Mesendoderm (in vitro differentiated cells): ENCODE data around the gene DDX23.

Experiments
- DNase-seq: peaks from one replicate; pipeline ENCODE4 v3.0.0; 2013
- H2AK5ac ChIP-seq: 2 replicates; pipeline ENCODE4 v1.6.1; 2013; ENCODE audit warnings: low read length, inconsistent platforms
- H2BK120ac ChIP-seq: 2 replicates; pipeline ENCODE4 v1.6.1; 2013; ENCODE audit warnings: low read depth, mild to moderate bottlenecking, low read length, moderate library complexity, mixed read lengths
- H2BK15ac ChIP-seq: replicated peaks from 2 replicates; pipeline ENCODE4 v1.6.1; 2013; ENCODE audit warnings: low read depth, mild to moderate bottlenecking, moderate library complexity
- H2BK5ac ChIP-seq: 2 replicates; pipeline ENCODE4 v1.6.1; 2013; ENCODE audit warnings: low read length, inconsistent platforms
- H3K18ac ChIP-seq: 2 replicates; pipeline ENCODE4 v1.6.1; 2013; ENCODE audit warnings: mild to moderate bottlenecking, low read length, mixed read lengths
- H3K23ac ChIP-seq: one replicate; pipeline ENCODE4 v1.6.1; 2013; ENCODE audit warnings: low read length
- H3K27ac ChIP-seq: 2 replicates; pipeline ENCODE4 v1.5.1; 2013; ENCODE audit warnings: low read depth, mild to moderate bottlenecking, inconsistent platforms, low read length, moderate library complexity
- H3K27me3 ChIP-seq: 2 replicates; pipeline ENCODE4 v1.6.1; 2013; ENCODE audit warnings: low read length, control low read depth, mild to moderate bottlenecking, inconsistent platforms; ENCODE audit not compliant: insufficient read depth, poor library complexity
- H3K36me3 ChIP-seq: 2 replicates; pipeline ENCODE4 v1.6.1; 2013; ENCODE audit warnings: low read length, inconsistent platforms; ENCODE audit not compliant: control insufficient read depth, insufficient read depth
- H3K4ac ChIP-seq: one replicate; pipeline ENCODE4 v1.6.1; 2013; ENCODE audit warnings: low read depth, mild to moderate bottlenecking, low read length, moderate library complexity
- H3K4me1 ChIP-seq: 2 replicates; pipeline ENCODE4 v1.6.1; 2013; ENCODE audit warnings: low read depth, low read length, inconsistent platforms; ENCODE audit not compliant: control insufficient read depth
- H3K4me2 ChIP-seq: 2 replicates; pipeline ENCODE4 v1.6.1; 2013; ENCODE audit warnings: low read length
- H3K4me3 ChIP-seq: 2 replicates; pipeline ENCODE4 v1.5.1; 2013; ENCODE audit warnings: mild to moderate bottlenecking, low read length
- H3K56ac ChIP-seq: one replicate; pipeline ENCODE4 v1.6.1; 2013; ENCODE audit warnings: low read length
- H3K79me1 ChIP-seq: 2 replicates; pipeline ENCODE4 v1.6.1; 2013; ENCODE audit warnings: low read length, inconsistent platforms
- H3K79me2 ChIP-seq: 2 replicates; pipeline ENCODE4 v1.6.1; 2013; ENCODE audit warnings: mild to moderate bottlenecking, low read length; ENCODE audit not compliant: control insufficient read depth, insufficient read depth
- H3K9ac ChIP-seq: 2 replicates; pipeline ENCODE4 v1.6.1; 2013; ENCODE audit warnings: low read length, inconsistent platforms
- H4K5ac ChIP-seq: one replicate; pipeline ENCODE4 v1.6.1; 2013; ENCODE audit warnings: low read length
- H4K8ac ChIP-seq: one replicate; pipeline ENCODE4 v1.6.1; 2013; ENCODE audit warnings: low read depth, mild to moderate bottlenecking, control low read depth, low read length, moderate library complexity
- whole genome bisulfite sequencing: extraction: QIAGEN DNeasy Blood & Tissue Kit; methylation state at CpG from one replicate; pipeline ENCODE4 v1.1.7; 2013; ENCODE audit warnings: low lambda C conversion rate, missing lambda C conversion rate; ENCODE audit not compliant: insufficient coverage; ENCODE audit errors: extremely low coverage; 5-methylcytosine and 5-hydroxymethylcytosine counted together

DDX23 gene

DNA sequence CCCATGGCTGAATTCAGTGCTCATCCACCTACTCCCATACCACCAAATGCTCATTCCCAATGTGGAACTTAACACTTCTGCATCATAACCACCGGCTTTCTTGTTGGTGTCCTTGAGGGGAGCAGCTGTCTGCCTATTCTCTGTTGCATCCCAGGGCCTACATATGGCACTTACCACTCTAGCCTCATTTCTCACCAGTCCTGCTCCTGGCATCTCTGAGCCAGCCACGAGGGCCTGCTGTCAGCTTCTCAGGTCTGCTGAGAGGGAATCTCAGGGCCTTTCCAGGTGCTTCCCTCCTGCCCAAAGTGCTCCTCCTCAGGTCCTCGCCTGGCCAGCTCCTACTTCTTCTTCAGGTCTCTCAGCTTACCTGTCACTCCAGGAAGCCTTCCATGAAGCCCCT lies 37.7 kb upstream of the DDX23 start:
- DNase-seq = no peak
- no peak overlapping the region for H3K27ac ChIP-seq
- no CpG with 5 or more reads among the region's 3 CpGs for WGBS

DNA sequence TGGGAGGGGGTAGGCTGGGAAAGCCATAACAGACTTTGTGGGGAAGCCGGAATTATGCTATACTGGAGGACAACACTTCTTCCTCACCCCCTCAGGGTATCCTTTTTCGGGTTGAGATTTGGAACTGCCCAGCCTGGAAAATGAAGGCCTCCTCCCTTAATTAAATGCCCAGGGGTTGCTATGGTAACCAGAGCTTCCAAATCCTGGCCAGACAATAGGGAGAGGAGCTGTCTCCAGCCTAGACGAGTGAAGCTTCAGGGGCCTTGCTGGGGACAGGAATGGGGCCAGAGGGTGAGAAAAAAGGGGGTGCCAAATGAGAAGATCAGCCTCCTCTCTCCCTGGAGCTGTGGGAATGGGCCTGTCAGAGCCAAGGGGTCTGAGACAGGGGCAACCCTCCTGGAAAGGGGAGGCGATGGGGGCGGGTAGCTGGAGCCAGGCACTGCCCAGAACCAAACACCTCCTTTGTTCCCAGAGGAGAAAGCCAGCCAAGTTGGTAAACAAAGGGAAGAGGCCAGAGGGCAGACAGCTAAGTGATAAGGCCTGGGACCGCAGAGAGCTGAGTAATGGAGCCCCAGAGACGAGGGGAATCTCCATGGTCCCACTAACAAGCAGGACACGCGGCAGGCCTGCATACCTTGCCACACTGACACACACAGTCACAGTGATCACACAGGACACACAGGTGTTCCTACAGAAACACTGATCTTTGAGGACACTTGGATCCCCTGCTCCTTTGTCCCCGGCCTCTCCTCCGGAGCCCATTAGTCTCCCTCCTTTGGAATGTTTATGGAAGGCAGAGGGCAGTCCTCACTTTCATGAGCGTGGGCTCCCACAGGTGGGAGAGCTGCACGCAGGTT lies 31.6 kb upstream of the DDX23 start:
- Histone ChIP-seq H3K4me1 (peaks cover 21% of the 10 kb centered on the region), H3K79me1 (no peaks in the 10 kb centered on the region), H3K9ac (peak overlapping the region; percentile 62), H3K27ac (peak overlapping the region; percentile 27), H3K36me3 (no peaks in the 10 kb centered on the region), H2BK15ac (no peak overlapping the region), H3K27me3 (no peaks in the 10 kb centered on the region), H3K79me2 (no peaks in the 10 kb centered on the region), H4K8ac (no peak overlapping the region), H3K4ac (no peak overlapping the region), H2BK5ac (peak overlapping the region; percentile 95), H3K4me2 (peak overlapping the region; percentile 34), H2BK120ac (no peak overlapping the region), H3K18ac (no peak overlapping the region), H2AK5ac (peak overlapping the region; percentile 91), H4K5ac (no peak overlapping the region), H3K56ac (peak overlapping the region; percentile 85), H3K23ac (peak overlapping the region; percentile 89), H3K4me3 (no peak overlapping the region)
- WGBS = no CpG with 5 or more reads among the region's 13 CpGs
- peak; percentile 95 for DNase-seq

More for the DNA sequence above, 37.7 kb upstream of the DDX23 start:
- no peak overlapping the region for H3K4me3 ChIP-seq
- H3K27me3 ChIP-seq = no peaks in the 10 kb centered on the region
- H3K79me2 ChIP-seq = no peaks in the 10 kb centered on the region
- H3K4me1 ChIP-seq = no peaks in the 10 kb centered on the region
- H4K5ac ChIP-seq = no peak overlapping the region
- H2BK15ac ChIP-seq = no peak overlapping the region
- no peak overlapping the region for H3K4me2 ChIP-seq
- no peaks in the 10 kb centered on the region for H3K79me1 ChIP-seq
- H2BK5ac ChIP-seq = no peak overlapping the region
- no peak overlapping the region for H3K9ac ChIP-seq
- H3K36me3 ChIP-seq = no peaks in the 10 kb centered on the region
- no peak overlapping the region for H3K56ac ChIP-seq
- H2AK5ac ChIP-seq = no peak overlapping the region
- H2BK120ac ChIP-seq = no peak overlapping the region
- H3K23ac ChIP-seq = no peak overlapping the region
- H3K4ac ChIP-seq = no peak overlapping the region
- H4K8ac ChIP-seq = no peak overlapping the region
- H3K18ac ChIP-seq = no peak overlapping the region

DNA sequence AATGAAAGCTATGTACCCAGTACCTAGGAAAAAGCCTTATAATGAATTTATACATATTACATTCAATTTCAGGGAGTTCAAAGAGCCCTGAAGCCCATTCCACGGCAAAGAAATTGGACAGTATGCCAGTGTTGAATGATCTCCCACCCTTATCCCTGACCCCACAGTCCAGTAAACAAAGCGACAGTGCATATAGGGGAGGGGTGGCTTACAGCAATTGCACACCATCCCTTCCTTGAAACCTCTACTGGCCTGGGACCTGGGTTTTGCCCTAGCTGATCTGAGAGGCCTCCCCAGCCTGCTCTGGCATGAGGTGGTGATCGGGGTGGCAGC lies 31.0 kb upstream of the DDX23 start:
- peaks cover 21% of the 10 kb centered on the region for H3K4me1 ChIP-seq
- DNase-seq = no peak
- H3K18ac ChIP-seq = no peak overlapping the region
- WGBS = no CpG with 5 or more reads among the region's 3 CpGs
- peak overlapping the region; percentile 68 for H3K23ac ChIP-seq
- H4K5ac ChIP-seq = no peak overlapping the region
- peak overlapping the region; percentile 31 for H3K9ac ChIP-seq
- H3K27me3 ChIP-seq = no peaks in the 10 kb centered on the region
- H3K27ac ChIP-seq = peak overlapping the region; percentile 25
- no peaks in the 10 kb centered on the region for H3K79me2 ChIP-seq
- H3K79me1 ChIP-seq = no peaks in the 10 kb centered on the region
- H2BK120ac ChIP-seq = no peak overlapping the region
- no peak overlapping the region for H2BK15ac ChIP-seq
- H3K4me2 ChIP-seq = no peak overlapping the region
- H4K8ac ChIP-seq = no peak overlapping the region
- peak overlapping the region; percentile 91 for H2AK5ac ChIP-seq
- H3K4ac ChIP-seq = no peak overlapping the region
- H3K4me3 ChIP-seq = no peak overlapping the region
- peak overlapping the region; percentile 47 for H3K56ac ChIP-seq
- H3K36me3 ChIP-seq = no peaks in the 10 kb centered on the region
- peak overlapping the region; percentile 55 for H2BK5ac ChIP-seq

DNA sequence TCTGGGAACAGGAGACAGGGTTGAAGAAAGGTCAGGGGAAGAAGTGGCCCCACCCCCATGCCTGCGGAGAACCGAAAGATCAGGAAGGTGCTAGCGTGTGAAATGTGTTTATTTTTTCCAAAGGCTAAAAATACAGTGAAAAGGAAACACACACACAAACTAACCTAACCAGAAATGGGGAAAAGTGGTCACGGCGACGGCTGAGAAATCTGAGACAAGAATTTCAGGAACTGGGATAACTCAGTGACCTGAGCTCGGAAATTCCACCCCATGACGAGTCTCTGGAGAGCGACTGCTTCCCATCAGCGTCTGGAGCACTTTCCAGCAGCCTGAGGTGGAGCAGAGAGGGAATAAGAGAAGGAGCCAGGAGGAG lies 30.3 kb upstream of the DDX23 start:
- peak; percentile 74 for DNase-seq
- no peak overlapping the region for H3K4me3 ChIP-seq
- peak overlapping the region; percentile 66 for H3K4me2 ChIP-seq
- no CpG with 5 or more reads among the region's 10 CpGs for WGBS
- H4K5ac ChIP-seq = no peak overlapping the region
- H3K36me3 ChIP-seq = no peaks in the 10 kb centered on the region
- no peak overlapping the region for H3K18ac ChIP-seq
- peak overlapping the region; percentile 62 for H3K56ac ChIP-seq
- H3K4ac ChIP-seq = no peak overlapping the region
- peak overlapping the region; percentile 33 for H3K9ac ChIP-seq
- peaks cover 21% of the 10 kb centered on the region for H3K4me1 ChIP-seq
- no peaks in the 10 kb centered on the region for H3K79me2 ChIP-seq
- no peak overlapping the region for H2BK120ac ChIP-seq
- no peak overlapping the region for H2BK15ac ChIP-seq
- no peak overlapping the region for H4K8ac ChIP-seq
- H3K27me3 ChIP-seq = no peaks in the 10 kb centered on the region
- no peaks in the 10 kb centered on the region for H3K79me1 ChIP-seq
- no peak overlapping the region for H2AK5ac ChIP-seq
- no peak overlapping the region for H3K27ac ChIP-seq
- no peak overlapping the region for H2BK5ac ChIP-seq
- H3K23ac ChIP-seq = no peak overlapping the region

DNA sequence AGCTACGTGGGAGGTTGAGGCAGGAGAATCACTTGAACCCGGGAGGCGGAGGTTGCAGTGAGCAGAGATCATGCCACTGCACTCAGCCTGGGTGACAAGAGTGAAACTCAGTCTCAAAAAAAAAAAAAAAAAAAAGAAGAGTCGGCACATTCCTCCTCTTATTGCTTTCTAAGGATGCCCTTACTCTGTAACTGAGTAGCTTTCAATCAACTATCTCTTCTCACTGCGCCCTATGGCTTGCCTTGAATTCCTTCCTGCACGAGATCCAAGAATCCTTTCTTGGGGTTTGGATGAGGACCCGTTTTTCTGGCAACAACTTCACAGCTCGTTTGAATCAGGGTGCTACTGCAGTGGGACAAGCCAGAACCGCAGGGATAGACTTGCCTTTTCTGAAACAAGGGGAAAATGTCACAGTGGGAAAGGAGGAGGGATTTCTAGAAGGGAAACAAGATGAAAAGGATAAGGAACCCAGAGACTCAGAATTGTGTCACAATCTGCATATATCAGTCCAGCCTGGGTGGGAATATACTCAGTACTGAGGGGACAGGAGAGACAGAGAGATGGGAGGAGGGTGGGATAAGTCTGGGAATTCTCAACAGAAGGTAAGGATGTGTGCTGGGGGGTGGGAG lies 29.8 kb upstream of the DDX23 start:
- Histone ChIP-seq H3K56ac (peak overlapping the region; percentile 62), H2BK15ac (no peak overlapping the region), H3K18ac (no peak overlapping the region), H3K27ac (no peak overlapping the region), H3K79me1 (no peaks in the 10 kb centered on the region), H3K4me3 (no peak overlapping the region), H2BK5ac (no peak overlapping the region), H3K4me1 (peaks cover 21% of the 10 kb centered on the region), H2AK5ac (no peak overlapping the region), H4K5ac (no peak overlapping the region), H3K36me3 (no peaks in the 10 kb centered on the region), H4K8ac (no peak overlapping the region), H3K27me3 (no peaks in the 10 kb centered on the region), H3K9ac (peak overlapping the region; percentile 33), H3K4ac (no peak overlapping the region), H2BK120ac (no peak overlapping the region), H3K79me2 (no peaks in the 10 kb centered on the region), H3K4me2 (peak overlapping the region; percentile 66), H3K23ac (no peak overlapping the region)
- no CpG with 5 or more reads among the region's 9 CpGs for whole genome bisulfite sequencing
- no peak for DNase-seq
